NCI-H446 treated with DMSO at 0.1 percent for 48 hours (cell line): ENCODE results near the gene DENND4A.

Experiments used
- DNase-seq: peaks from one replicate; lab custom pipeline; 2025; lab: John Stamatoyannopoulos, UW

The DENND4A gene

DNA sequence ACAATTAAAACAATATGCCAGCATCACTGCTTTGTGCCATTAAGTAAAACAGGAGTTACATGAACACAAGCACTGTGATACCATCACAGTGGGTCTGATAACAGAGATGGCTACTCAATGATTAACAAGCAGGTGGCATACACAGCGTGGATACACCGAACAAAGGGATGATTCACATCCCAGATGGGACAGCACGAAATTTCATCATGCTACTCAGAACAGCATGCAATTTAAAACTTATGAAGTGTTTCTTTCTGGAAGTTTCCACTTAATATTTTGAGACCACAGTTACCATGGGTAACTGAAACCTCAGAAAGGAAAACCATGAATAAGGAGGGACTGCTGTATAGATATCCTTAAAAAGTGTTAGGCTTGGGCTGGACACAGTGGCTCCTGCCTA lies 125.8 kb downstream of the DENND4A start:
- no peak for DNase-seq

DNA sequence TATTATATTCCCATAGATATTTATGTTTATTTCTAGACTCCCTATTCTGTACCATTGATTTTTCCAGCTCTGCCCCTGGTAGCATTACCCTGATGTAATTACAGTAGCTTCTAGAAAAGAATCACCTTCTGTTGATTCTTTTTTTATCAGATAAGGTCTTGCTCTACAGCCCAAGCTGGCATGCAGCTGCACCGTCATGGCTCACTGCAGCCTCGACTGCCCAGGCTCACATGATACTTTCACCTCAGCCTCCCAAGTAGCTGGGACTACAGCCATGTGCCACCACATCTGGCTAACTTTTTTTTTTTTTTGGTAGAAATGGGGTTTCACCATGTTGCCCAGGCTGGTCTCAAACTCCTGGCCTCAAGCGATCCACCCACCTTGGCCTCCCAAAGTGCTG lies 128.6 kb downstream of the DENND4A start:
- no peak for DNase-seq

DNA sequence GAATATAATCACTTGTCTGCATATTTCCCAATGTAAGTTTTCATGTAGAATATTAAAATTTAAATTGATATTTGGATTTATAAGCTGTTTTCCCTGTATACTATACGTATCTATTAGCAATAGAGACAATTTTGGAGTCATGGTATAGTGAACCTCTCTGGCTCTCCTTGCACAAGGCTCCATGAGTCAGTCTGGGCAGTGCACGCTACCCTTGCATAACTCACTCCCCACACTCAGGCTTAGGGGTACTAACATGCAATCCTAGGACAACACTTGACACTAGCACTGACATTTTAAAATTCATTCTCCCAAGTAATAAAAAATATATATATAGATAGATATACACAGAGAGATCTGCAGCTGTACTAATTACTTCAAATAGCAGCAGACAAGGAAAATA lies 131.2 kb downstream of the DENND4A start:
- no peak for DNase-seq

DNA sequence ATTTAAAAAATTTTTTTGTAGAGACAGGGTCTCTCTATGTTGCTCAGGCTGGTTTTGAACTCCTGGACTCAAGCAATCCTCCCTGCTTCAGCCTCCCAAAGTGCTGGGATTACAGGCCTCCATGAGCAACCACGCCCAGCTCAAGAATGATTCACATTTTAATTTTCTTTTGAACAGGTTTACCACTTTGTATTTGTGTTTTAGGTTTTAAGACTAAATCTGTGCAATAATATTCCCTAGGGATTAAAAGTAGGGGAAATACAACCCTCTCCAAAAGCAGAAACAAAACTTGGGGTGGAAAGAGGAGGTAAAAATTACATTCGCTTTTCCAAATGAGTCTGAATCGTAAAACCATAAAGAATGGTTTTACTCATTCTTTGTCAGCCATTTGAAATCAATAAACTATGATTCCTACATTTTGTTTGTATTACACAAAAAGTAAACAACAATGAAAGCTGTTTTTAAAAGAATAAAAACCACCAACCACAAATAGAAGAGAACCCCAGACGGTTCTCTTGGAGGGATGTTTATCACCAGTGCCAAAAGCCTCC lies 132.5 kb downstream of the DENND4A start:
- no peak for DNase-seq

DNA sequence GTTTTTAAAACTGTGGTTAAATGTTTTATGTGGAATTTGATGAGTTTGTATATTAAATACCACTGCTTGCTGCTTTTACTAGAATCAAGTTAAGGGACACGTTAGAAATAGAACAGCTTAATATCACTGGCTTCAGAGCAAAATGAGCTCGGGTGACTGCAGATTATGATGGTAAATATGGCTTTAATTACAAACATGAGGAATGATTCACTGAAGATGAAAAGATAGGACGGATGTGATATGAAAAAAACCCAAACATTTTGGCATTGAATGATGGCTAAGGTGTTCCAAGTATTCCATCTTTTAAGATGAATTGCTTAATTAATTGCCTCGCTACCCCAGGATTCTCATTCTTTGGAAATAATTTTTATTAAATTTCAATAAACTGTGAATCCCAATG lies 136.6 kb downstream of the DENND4A start:
- DNase-seq: no peak

DNA sequence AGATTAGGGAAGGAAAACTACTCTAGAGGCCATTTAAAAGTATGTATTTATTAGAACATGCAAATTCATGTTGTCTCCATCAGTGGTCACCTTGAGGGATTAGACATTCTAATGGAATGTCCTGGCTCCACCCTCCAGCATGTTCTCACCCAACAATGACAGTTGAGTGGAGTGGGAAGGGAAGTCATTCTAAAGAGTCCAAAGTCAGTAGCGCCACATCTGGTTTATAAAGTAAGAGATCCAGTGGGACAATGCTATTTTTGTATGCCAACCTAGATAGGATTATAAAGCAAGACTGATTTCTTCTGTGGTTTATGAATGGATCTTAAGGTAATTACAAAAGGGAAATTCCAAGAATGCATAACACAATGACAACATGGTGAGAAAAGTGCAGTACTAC lies 137.1 kb downstream of the DENND4A start:
- no peak for DNase-seq

DNA sequence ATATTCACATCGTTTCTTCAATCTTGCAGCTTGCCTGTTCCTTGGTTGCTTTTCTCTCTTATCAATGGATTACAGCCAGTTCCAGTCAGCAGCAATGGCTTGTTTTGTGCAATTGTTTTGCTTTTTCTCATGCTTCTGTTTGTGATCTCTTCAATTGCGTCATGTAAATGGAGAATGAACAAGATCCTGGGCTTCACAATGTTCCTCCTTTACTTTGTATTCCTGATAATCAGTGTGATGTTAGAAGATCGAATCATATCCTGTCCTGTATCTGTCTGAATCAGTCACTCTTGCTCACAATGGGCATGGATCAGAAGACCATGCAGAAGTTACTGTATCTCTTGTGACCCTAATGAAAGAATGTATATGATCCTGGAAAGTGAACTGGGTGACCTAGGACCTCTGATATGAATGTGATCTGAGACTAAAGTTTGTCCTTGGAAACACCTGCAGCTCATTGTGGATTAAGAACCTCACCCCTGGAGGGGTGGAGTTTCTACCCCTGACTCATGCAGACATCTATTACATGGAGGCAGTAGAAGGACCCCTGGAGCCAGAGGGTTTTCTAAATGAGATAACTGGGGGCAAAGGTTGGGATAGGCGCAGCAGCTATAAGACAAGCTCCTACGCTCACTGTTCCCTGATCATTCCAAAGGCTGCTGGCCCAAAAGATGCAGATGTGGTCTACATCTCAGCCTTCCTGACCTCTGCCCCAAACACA lies 138.1 kb downstream of the DENND4A start:
- DNase-seq: no peak

DNA sequence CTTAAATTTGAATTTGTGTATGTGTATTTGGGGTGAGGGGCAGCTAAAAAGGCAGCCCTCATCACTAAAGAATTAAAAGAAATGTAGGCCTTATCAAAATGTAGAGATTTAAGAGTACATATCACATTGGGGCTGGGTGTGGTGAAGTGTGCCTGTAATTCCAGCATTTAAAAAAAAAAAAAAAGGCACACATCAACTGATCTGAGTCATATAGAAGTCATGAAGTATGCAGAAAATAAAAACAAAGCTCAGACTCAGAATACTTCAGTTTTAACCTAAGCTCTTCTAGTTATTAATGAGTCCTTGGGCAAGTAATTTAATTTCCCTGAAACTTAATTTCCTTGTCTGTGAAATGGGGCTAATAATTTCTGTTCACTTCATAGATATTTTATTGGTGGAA lies 138.8 kb downstream of the DENND4A start:
- no peak for DNase-seq

DNA sequence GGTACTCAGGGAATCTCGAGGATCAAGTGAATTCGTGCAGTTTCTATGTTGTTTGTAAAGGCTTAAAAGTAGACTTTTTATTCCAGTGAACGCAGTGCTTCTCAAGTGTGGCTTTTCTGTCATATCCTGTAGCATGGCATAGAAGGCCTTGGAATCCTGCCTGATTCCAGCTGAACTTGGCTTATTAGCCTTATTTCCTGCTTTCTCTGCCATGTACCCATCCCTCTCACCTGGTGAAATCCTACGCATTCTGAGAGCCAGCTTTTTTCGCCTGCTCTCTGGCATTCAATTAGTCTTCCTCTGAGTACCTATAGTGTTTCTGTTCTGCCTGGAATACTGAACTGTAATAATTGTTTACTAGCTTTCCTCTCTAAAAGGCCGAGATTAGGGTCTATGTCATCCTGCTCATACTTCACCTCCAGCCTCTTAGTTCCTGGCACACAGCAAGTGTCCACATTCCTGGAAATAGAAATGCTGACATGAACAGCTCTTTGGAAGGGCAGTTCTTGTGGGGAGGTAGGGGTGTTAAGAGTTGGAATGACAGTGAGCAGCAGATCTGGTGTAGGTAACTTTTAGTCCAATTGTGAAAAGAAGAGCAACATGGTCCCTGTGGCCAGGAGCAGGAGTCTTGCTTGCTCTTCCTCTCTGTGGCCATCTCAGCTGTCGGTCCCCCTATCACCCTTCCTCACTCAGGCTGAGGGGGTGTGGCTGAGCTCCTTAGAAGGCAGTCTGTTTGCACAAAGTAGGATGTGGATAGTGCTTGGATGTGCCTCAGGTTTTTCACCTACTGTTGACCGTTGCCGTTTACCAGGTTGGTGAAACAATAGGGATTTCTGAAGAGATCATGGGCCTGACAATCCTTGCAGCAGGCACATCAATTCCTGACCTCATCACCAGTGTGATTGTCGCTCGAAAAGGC lies 140.0 kb downstream of the DENND4A start:
- no peak for DNase-seq

DNA sequence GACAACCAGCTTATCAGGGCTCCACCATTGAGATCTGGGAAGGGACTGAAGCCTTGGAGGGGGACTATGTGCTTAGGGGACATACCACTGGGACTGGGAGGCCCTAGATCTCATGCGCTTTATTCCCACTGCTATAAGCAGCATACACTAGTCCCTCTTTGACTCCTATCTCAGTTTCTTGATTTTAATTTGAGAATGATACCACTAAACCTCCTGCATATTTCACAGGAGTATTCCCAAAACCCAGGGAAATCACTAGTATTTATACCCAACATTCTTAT lies 141.1 kb downstream of the DENND4A start:
- DNase-seq: no peak

DNA sequence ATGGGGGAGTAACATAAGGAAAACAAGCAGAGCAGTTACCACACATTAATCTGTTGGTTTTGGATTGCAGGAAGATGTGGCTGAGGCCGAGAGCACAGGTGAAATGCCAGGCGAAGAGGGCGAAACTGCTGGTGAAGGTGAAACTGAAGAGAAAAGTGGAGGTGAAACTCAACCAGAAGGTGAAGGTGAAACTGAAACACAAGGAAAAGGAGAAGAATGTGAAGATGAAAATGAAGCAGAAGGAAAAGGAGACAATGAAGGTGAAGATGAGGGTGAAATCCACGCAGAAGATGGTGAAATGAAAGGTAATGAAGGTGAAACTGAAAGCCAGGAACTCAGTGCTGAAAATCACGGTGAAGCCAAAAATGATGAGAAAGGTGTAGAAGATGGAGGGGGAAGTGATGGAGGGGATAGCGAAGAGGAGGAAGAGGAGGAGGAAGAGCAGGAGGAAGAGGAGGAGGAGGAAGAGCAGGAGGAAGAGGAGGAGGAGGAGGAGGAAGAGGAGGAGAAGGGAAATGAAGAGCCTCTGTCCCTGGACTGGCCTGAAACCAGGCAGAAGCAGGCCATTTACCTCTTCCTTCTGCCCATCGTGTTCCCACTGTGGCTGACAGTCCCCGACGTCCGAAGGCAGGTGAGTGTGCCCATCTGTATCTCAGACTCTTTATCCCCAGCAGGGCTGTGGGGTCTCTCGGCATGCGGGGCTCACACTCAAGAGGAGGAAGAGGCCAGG lies 141.6 kb downstream of the DENND4A start:
- DNase-seq: no peak

DNA sequence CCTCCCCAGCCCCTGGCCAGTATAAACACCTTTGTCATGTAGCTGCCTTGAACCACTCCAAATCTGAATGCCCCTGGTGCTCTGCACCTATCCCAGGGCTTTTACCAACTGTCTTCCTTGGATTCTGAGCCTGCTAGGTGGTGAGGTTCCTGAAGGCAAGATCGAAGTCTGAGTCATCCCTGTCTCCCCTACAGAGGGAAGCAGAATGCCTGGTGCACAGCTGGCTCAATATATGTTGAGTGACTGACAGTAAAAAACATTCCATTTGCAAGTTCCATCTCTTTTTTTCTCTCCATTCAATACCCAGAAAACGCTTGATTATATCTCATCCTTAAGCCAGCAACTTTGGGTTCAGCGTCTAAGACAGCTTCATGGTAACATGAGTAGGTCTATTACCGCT lies 145.6 kb downstream of the DENND4A start:
- DNase-seq: no peak

DNA sequence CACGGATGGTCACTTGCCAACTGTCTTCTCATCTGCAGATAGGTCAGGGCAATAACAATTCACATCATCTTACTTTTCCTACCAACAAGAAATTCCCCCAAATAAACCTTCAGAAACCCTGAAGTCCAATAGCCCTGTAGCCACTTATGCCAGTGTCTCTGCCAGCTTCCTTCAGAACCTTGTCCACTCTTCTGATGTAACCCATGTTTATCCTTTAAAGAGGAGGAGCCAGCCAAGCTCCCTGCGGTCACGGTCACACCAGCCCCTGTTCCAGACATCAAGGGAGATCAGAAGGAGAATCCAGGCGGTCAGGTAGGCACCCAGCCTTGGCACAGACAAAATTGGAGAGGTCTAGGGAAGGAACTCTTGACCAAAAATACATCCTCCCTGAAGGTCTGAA lies 146.7 kb downstream of the DENND4A start:
- DNase-seq: no peak

DNA sequence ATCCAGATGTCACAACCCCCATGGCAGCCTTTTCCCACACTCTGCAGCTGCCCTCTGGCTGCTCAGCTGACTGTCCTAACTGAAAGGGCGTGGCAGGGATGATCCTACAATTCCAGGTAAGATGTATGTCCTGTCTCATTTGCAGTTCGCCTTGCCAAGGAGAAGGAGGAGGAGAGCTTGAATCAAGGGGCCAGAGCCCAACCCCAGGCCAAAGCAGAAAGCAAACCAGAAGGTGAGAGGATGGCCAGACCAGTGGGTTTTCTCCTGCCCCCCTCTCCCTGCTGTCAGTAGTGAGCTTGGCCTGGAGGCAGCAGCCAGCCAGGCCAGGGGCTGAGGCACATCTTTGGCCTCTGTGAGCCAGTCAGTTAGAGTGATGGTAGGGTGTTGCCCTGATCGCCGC lies 147.8 kb downstream of the DENND4A start:
- DNase-seq: no peak

DNA sequence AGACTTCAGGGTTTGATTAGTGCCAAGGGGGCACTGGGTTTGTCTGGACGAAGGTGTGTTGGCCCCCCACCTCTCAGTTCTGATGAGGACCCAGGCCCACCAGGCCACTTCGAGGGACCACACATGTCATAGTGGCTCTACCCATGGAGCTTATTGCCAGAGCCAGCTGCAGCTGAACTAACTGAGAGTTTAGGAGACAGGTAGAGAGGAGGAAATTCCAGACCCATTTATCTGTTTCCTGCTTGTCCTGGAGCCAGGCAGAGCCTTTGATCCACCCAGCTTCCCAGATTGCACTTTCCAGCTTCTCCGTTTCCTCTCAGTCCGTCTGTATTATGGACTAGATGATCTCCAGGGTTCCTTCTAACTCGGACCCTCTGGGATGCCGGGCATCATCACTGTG lies 149.5 kb downstream of the DENND4A start:
- no peak for DNase-seq

DNA sequence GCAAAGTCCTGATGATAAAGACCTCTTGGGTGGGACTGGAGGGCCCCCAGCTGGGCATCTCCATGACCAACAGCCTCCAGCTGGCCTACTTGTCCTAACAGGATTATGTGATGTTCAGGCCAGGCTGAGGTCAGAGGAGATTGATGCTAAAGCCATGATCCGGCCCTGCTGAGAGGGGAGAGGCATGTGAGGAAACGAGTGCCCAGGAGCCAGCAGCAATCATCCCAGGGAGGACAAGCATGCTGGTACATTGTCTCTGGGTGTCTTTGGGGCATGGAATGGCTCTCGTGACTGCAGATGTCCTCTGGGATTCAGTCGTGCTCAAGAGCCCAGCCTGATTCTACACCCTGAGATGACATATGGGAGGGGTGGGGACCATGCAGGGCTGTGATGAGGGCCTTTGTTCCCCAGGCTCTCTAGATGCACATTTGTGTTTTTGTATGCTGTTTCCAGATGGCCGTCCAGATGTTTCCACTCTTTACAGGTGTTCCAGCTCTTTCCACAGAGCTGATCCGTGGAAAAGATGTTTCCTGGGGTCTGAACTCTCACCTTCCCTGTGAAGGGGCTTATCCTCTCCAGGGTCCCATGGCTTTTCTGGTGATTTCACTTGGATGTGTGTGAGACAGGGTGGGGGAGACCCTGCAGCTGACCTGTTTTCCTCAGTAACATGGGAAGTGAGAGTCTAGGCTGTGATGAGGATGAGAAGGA lies 150.2 kb downstream of the DENND4A start:
- no peak for DNase-seq

DNA sequence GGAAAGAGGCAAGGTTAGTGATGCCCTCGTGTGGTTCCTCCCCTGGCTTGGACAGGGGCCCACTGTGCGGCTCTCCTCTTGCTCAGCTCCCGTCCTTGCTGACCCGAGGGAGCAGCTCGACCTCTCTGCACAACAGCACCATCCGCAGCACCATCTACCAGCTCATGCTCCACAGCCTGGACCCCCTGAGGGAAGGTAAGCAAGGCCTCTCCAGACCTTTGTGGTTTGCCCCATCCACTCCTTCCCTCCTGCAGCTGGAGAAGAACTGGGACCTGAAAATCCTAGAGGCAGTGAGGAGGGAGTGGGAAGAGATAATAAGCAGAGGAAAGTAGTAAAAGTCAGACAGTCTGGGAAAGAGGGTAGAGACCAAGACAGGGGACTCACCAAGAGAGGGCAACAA lies 152.6 kb downstream of the DENND4A start:
- DNase-seq: no peak

DNA sequence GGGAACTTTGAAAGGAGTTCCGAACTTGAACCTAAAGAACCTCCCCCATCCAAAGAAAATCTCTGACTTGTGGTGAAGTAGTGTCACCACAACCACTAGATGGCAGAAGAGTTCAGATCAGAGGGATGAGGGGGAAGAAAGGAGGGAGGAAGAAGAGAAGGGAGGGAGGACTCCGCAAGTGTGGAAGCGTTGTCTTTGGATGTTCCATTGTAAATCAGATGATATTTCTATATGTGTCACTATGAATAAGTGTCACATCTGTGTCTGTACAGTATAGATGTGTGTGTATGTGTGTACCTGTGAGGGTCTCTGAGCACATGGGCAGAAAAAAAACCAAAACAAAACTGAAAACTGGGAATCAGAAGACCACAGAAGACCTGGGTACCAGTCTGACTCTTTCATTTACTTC lies 153.4 kb downstream of the DENND4A start:
- DNase-seq: peak; percentile 41

DNA sequence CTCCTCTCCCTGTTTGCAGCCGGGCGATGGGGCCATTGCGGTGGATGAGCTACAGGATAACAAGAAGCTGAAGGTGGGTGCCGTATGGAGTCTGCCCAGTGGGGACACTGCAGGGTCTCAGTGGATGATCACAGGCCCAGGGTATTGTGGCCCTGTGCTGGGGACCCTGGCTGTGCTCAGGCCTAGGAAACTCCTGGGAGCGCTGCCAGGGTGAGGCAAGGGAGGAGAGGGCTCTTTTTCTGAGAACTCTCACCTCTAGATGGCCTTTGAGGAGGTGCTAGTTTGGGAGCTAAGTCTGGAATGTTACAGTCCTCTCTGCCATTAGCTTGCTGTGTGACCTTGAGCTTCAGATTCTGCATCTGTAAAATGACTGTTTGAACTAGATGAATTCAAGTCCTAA lies 154.0 kb downstream of the DENND4A start:
- no peak for DNase-seq

DNA sequence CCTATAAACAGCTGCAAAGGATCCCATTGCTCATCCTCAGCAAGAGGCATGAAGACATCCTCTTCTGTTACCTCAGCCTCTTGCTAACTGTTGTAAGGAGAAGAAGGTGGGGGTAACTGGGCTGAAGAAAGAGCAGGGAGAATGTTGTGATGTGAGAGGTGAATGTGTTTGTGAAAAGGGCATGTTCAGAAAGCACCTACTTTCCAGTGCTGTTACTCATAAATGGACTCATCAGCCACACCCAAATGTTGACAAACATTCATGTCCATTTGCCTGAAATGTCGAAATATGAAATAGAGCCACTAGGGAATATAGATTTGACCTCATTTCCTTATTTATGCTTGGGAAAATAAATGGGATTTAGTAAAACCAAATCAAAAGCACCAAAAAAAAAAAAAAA lies 157.7 kb downstream of the DENND4A start:
- no peak for DNase-seq

DNA sequence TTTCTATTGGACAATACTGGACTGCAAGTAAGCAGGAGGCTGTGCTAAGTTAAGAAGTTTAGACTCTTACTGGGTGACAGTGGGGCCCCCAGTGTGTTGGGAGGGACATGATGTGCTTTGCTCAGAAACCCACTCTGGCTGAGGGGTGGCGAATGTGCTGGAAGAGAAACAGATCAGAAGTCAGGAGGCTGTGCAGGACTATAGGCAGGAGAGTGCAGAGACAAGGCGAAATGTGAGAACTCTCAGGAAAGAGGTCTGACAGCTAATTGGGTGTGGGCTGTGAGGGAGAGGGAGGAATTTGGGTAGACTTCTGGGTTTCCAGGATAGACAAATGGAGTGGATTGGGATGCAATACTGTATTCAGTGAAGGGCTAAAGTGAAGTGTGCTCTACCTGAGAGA lies 158.3 kb downstream of the DENND4A start:
- no peak for DNase-seq

DNA sequence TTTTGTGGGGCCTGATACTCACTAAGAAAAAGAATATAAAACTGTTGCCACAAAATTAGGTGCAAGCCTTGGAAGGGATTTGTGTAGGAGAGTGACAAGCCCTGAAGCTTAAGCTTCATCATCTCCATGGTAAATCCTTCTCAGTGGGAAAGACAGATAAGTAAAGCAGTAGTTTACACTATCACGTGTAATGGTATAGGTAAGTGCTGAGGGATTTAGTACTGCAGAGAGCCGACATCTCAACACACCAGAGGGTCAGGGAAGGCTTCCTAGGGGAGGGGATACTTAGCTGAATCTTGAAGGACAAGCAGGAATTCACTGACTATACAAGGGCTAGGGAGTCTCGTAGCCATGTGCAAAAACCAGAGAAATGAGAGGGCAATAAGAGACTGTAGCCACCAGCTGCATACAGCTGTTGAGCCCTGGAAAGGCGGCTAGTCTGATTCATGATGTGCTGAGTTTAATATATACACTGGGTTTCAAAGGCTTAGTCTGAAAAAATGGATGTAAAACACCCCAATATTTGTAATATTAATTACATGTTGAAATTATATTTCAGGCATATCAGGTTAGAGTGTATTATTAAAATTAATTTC lies 159.2 kb downstream of the DENND4A start:
- no peak for DNase-seq
